Stimulated activated CD8-positive, alpha-beta memory T cell treated with anti-CD3 and anti-CD28 coated beads, Interleukin-12 subunit alpha, Interleukin-12 subunit beta, amount 100 ng/mL, for 24 hours (primary cell): ENCODE measurements around the gene ZHX3.

Experiments used
- DNase-seq: peaks from one replicate; pipeline ENCODE4 v3.0.0-alpha.2; 2020; ENCODE audit errors: extremely low read depth

ZHX3 gene

GRCh38 chr20:41185013-41185757, 132.3 kb downstream of the ZHX3 start:
- no peak for DNase-seq

GRCh38 chr20:41183831-41184230, 133.7 kb downstream of the ZHX3 start:
- DNase-seq: no peak

GRCh38 chr20:41183391-41183790, 134.1 kb downstream of the ZHX3 start:
- DNase-seq: no peak

GRCh38 chr20:41182296-41183212, 135.0 kb downstream of the ZHX3 start:
- DNase-seq: no peak

GRCh38 chr20:41181567-41181966, 136.0 kb downstream of the ZHX3 start:
- DNase-seq: no peak

GRCh38 chr20:41180599-41181333, 136.8 kb downstream of the ZHX3 start:
- no peak for DNase-seq

GRCh38 chr20:41179961-41180360, 137.6 kb downstream of the ZHX3 start:
- DNase-seq: no peak

GRCh38 chr20:41178904-41179432, 138.6 kb downstream of the ZHX3 start:
- no peak for DNase-seq

GRCh38 chr20:41178495-41178894, 139.0 kb downstream of the ZHX3 start:
- no peak for DNase-seq

- no peak for DNase-seq
These were observed 139.9 kb downstream of the ZHX3 start for GRCh38 chr20:41177636-41178035.

GRCh38 chr20:41176711-41177552, 140.6 kb downstream of the ZHX3 start:
- no peak for DNase-seq

- no peak for DNase-seq
These were observed 141.7 kb downstream of the ZHX3 start for GRCh38 chr20:41175727-41176330.

- DNase-seq: no peak
These were observed 142.3 kb downstream of the ZHX3 start for GRCh38 chr20:41175201-41175651.

- no peak for DNase-seq
These were observed 142.7 kb downstream of the ZHX3 start for GRCh38 chr20:41174782-41175181.

- no peak for DNase-seq
These were observed 143.2 kb downstream of the ZHX3 start for GRCh38 chr20:41174373-41174772.

- DNase-seq: no peak
These were observed 143.7 kb downstream of the ZHX3 start for GRCh38 chr20:41173791-41174341.

GRCh38 chr20:41173161-41173721, 144.3 kb downstream of the ZHX3 start:
- no peak for DNase-seq

- no peak for DNase-seq
These were observed 145.0 kb downstream of the ZHX3 start for GRCh38 chr20:41172296-41173140.

- no peak for DNase-seq
These were observed 145.7 kb downstream of the ZHX3 start for GRCh38 chr20:41171736-41172295.
